Trophoblast cell (in vitro differentiated cells and primary cell): Measurements from ENCODE around the gene TTLL6. TPM values are rescaled to one million over a fixed set of nuclear protein-coding genes. Genes with fewer than 3 reads are reported as not detected.

Source experiments
- DNase-seq, 2 donors: peaks; one replicate each; pipeline ENCODE4 v3.0.0-alpha.2; 2016
- H2AFZ ChIP-seq: 2 replicates; pipeline ENCODE4 v1.6.1; 2013; ENCODE audit warnings: low read length, moderate library complexity, mild to moderate bottlenecking; ENCODE audit not compliant: insufficient read depth, poor library complexity
- H2AK5ac ChIP-seq: 2 replicates; pipeline ENCODE4 v1.6.1; 2013; ENCODE audit warnings: mild to moderate bottlenecking, low read length
- H2BK120ac ChIP-seq: 2 replicates; pipeline ENCODE4 v1.6.1; 2013; ENCODE audit warnings: low read length, mild to moderate bottlenecking, moderate library complexity; ENCODE audit not compliant: insufficient read depth, poor library complexity
- H2BK12ac ChIP-seq: 2 replicates; pipeline ENCODE4 v1.6.1; 2013; ENCODE audit warnings: mild to moderate bottlenecking, low read length, moderate library complexity
- H2BK5ac ChIP-seq: 2 replicates; pipeline ENCODE4 v1.6.1; 2013; ENCODE audit warnings: low read length, low read depth, moderate library complexity, mild to moderate bottlenecking; ENCODE audit not compliant: poor library complexity
- H3K14ac ChIP-seq: 2 replicates; pipeline ENCODE4 v1.6.1; 2013; ENCODE audit warnings: mild to moderate bottlenecking, low read length
- H3K18ac ChIP-seq: 2 replicates; pipeline ENCODE4 v1.6.1; 2013; ENCODE audit warnings: mild to moderate bottlenecking, low read length
- H3K23ac ChIP-seq: 2 replicates; pipeline ENCODE4 v1.6.1; 2013; ENCODE audit warnings: low read length
- H3K27ac ChIP-seq: 2 replicates; pipeline ENCODE4 v1.5.1; 2013; ENCODE audit warnings: low read depth, mild to moderate bottlenecking, inconsistent platforms, low read length, moderate library complexity
- H3K27me3 ChIP-seq: 2 replicates; pipeline ENCODE4 v1.6.1; 2013; ENCODE audit warnings: inconsistent platforms, mild to moderate bottlenecking, low read length, moderate library complexity; ENCODE audit not compliant: insufficient read depth
- H3K36me3 ChIP-seq, 2 experiments: 1 replicate in 1 of 2; 2 replicates in 1 of 2; pipeline ENCODE4 v1.6.1; 2013; ENCODE audit warnings: low read length in 2 of 2, mild to moderate bottlenecking in 2 of 2, moderate library complexity in 1 of 2; ENCODE audit not compliant: insufficient read depth in 2 of 2, control insufficient read depth in 1 of 2
- H3K4ac ChIP-seq: 2 replicates; pipeline ENCODE4 v1.6.1; 2013; ENCODE audit warnings: low read depth, mild to moderate bottlenecking, low read length, moderate library complexity
- H3K4me1 ChIP-seq, 2 experiments: 1 replicate in 1 of 2; 2 replicates in 1 of 2; pipeline ENCODE4 v1.6.1; 2013; ENCODE audit warnings: low read length in 2 of 2, mild to moderate bottlenecking in 2 of 2, moderate library complexity in 1 of 2; ENCODE audit not compliant: insufficient read depth in 2 of 2, control insufficient read depth in 1 of 2
- H3K4me2 ChIP-seq: 2 replicates; pipeline ENCODE4 v1.6.1; 2013; ENCODE audit warnings: inconsistent platforms, mild to moderate bottlenecking, low read length, moderate library complexity
- H3K4me3 ChIP-seq: 2 replicates; pipeline ENCODE4 v1.5.1; 2013; ENCODE audit warnings: mild to moderate bottlenecking, low read depth, low read length, inconsistent platforms
- H3K79me1 ChIP-seq: one replicate; pipeline ENCODE4 v1.6.1; 2013; ENCODE audit warnings: low read length
- H3K79me2 ChIP-seq: 2 replicates; pipeline ENCODE4 v1.6.1; 2013; ENCODE audit warnings: low read length, mild to moderate bottlenecking; ENCODE audit not compliant: control insufficient read depth, insufficient read depth, poor library complexity
- H3K9ac ChIP-seq: 2 replicates; pipeline ENCODE4 v1.6.1; 2013; ENCODE audit warnings: mild to moderate bottlenecking, low read length
- H3K9me3 ChIP-seq: 2 replicates; pipeline ENCODE4 v1.6.1; 2013; ENCODE audit warnings: low read depth, mild to moderate bottlenecking, control low read depth, inconsistent platforms, low read length; ENCODE audit not compliant: insufficient read depth
- H4K12ac ChIP-seq: 2 replicates; pipeline ENCODE4 v1.6.1; 2013; ENCODE audit warnings: low read depth, mild to moderate bottlenecking, low read length, moderate library complexity
- H4K8ac ChIP-seq: 2 replicates; pipeline ENCODE4 v1.6.1; 2013; ENCODE audit warnings: low read depth, mild to moderate bottlenecking, low read length, moderate library complexity
- H4K91ac ChIP-seq: one replicate; pipeline ENCODE4 v1.6.1; 2013; ENCODE audit warnings: low read depth, mild to moderate bottlenecking, low read length, moderate library complexity
- WGBS: extraction: QIAGEN DNeasy Blood & Tissue Kit; methylation state at CpG from one replicate; pipeline ENCODE4 v1.1.7; 2013; ENCODE audit warnings: missing lambda C conversion rate; ENCODE audit not compliant: insufficient read length, insufficient coverage; ENCODE audit errors: extremely low coverage; 5-methylcytosine and 5-hydroxymethylcytosine counted together
- polyA plus RNA-seq: library from polyadenylated mRNA; stranded (reverse); fragments of 200-250 nt; gene quantifications from 2 replicates; pipeline ENCODE4 v1.2.3, GENCODE V29; 2013

Gene TTLL6
- not detected in 2 replicates for polyA plus RNA-seq

GRCh38 chr17:48816774-48817590 lies at the start of gene TTLL6:
Gene TTLL6 (minus strand): TSS chr17:48817229. CDS start chr17:48817072, 157 bp downstream.
- H2BK12ac ChIP-seq = no peak within 1 kb of the TSS
- H4K91ac ChIP-seq = no peak within 1 kb of the TSS
- no peak within 1 kb of the TSS for H2BK5ac ChIP-seq
- no peak within 1 kb of the TSS for H3K27ac ChIP-seq
- H3K9me3 ChIP-seq = no peaks in the 10 kb centered on the region
- no peak within 1 kb of the TSS for H2BK120ac ChIP-seq
- no peak within 1 kb of the TSS for H2AFZ ChIP-seq
- no peaks in the 10 kb centered on the region for H3K36me3 ChIP-seq
- WGBS = no CpG with 5 or more reads among the region's 64 CpGs
- H3K23ac ChIP-seq = no peak within 1 kb of the TSS
- H3K4me2 ChIP-seq = peak within 1 kb of the TSS; percentile 77
- H3K79me2 ChIP-seq = no peaks in the 10 kb centered on the region
- H3K4ac ChIP-seq = no peak within 1 kb of the TSS
- H3K14ac ChIP-seq = no peak within 1 kb of the TSS
- H2AK5ac ChIP-seq = no peak within 1 kb of the TSS
- DNase-seq = peak; percentile 13 to 43
- no peak within 1 kb of the TSS for H3K9ac ChIP-seq
- no peak within 1 kb of the TSS for H3K18ac ChIP-seq
- H3K27me3 ChIP-seq = peaks cover 6% of the 10 kb centered on the region
- no peak within 1 kb of the TSS for H4K8ac ChIP-seq
- no peaks in the 10 kb centered on the region for H3K79me1 ChIP-seq
- H3K4me3 ChIP-seq = no peak within 1 kb of the TSS
- peaks cover 5 to 8% of the 10 kb centered on the region in 2 experiments for H3K4me1 ChIP-seq
- H4K12ac ChIP-seq = no peak within 1 kb of the TSS

GRCh38 chr17:48860456-48860855 lies 43.4 kb upstream of the TTLL6 start:
- H2BK5ac ChIP-seq = no peak overlapping the region
- H3K4ac ChIP-seq = no peak overlapping the region
- no peak overlapping the region for H3K4me2 ChIP-seq
- no peak overlapping the region for H3K4me3 ChIP-seq
- no peaks in the 10 kb centered on the region for H3K4me1 ChIP-seq
- H2AFZ ChIP-seq = no peak overlapping the region
- H4K12ac ChIP-seq = no peak overlapping the region
- no peak overlapping the region for H2AK5ac ChIP-seq
- no peak overlapping the region for H2BK12ac ChIP-seq
- no peak overlapping the region for H3K9ac ChIP-seq
- no peak overlapping the region for H4K91ac ChIP-seq
- no peak overlapping the region for H4K8ac ChIP-seq
- H2BK120ac ChIP-seq = no peak overlapping the region
- no peak overlapping the region for H3K14ac ChIP-seq
- H3K36me3 ChIP-seq = peaks cover 0 to 4% of the 10 kb centered on the region in 2 experiments
- no peak overlapping the region for H3K27ac ChIP-seq
- H3K27me3 ChIP-seq = no peaks in the 10 kb centered on the region
- H3K23ac ChIP-seq = no peak overlapping the region
- DNase-seq = no peak
- no peaks in the 10 kb centered on the region for H3K79me2 ChIP-seq
- no CpG with 5 or more reads among the region's 4 CpGs for WGBS
- H3K18ac ChIP-seq = no peak overlapping the region
- no peaks in the 10 kb centered on the region for H3K79me1 ChIP-seq
- H3K9me3 ChIP-seq = no peaks in the 10 kb centered on the region

GRCh38 chr17:48860034-48860433 lies 43.0 kb upstream of the TTLL6 start:
- H3K18ac ChIP-seq = no peak overlapping the region
- H3K79me1 ChIP-seq = no peaks in the 10 kb centered on the region
- H2BK5ac ChIP-seq = no peak overlapping the region
- H3K27ac ChIP-seq = no peak overlapping the region
- H2AK5ac ChIP-seq = no peak overlapping the region
- peaks cover 0 to 4% of the 10 kb centered on the region in 2 experiments for H3K36me3 ChIP-seq
- no peaks in the 10 kb centered on the region for H3K27me3 ChIP-seq
- H3K9ac ChIP-seq = no peak overlapping the region
- H4K91ac ChIP-seq = no peak overlapping the region
- no peak overlapping the region for H2AFZ ChIP-seq
- no peak overlapping the region for H3K4ac ChIP-seq
- no CpG with 5 or more reads among the region's 3 CpGs for WGBS
- H4K12ac ChIP-seq = no peak overlapping the region
- no peak overlapping the region for H2BK120ac ChIP-seq
- no peak overlapping the region for H4K8ac ChIP-seq
- H3K4me2 ChIP-seq = no peak overlapping the region
- DNase-seq = no peak
- no peaks in the 10 kb centered on the region for H3K79me2 ChIP-seq
- H3K4me1 ChIP-seq = no peaks in the 10 kb centered on the region
- no peak overlapping the region for H3K14ac ChIP-seq
- no peak overlapping the region for H3K4me3 ChIP-seq
- no peaks in the 10 kb centered on the region for H3K9me3 ChIP-seq
- H3K23ac ChIP-seq = no peak overlapping the region
- no peak overlapping the region for H2BK12ac ChIP-seq

- 100% methylated on average over 1 of the region's 3 CpGs for WGBS
- H3K9me3 ChIP-seq = no peaks in the 10 kb centered on the region
- no peak overlapping the region for H4K8ac ChIP-seq
- H4K91ac ChIP-seq = no peak overlapping the region
- no peaks in the 10 kb centered on the region for H3K79me2 ChIP-seq
- H3K4me3 ChIP-seq = no peak overlapping the region
- H3K23ac ChIP-seq = no peak overlapping the region
- no peak overlapping the region for H3K4me2 ChIP-seq
- no peak overlapping the region for H3K14ac ChIP-seq
- H3K4ac ChIP-seq = no peak overlapping the region
- H2AK5ac ChIP-seq = no peak overlapping the region
- no peaks in the 10 kb centered on the region for H3K79me1 ChIP-seq
- no peak overlapping the region for H2BK12ac ChIP-seq
- no peak overlapping the region for H3K18ac ChIP-seq
- no peak overlapping the region for H2BK120ac ChIP-seq
- no peak for DNase-seq
- no peaks in the 10 kb centered on the region for H3K4me1 ChIP-seq
- H3K36me3 ChIP-seq = peaks cover 0 to 2% of the 10 kb centered on the region in 2 experiments
- no peak overlapping the region for H4K12ac ChIP-seq
- H3K27ac ChIP-seq = no peak overlapping the region
- H3K9ac ChIP-seq = no peak overlapping the region
- H2AFZ ChIP-seq = no peak overlapping the region
- no peak overlapping the region for H2BK5ac ChIP-seq
- no peaks in the 10 kb centered on the region for H3K27me3 ChIP-seq
Observed at GRCh38 chr17:48856122-48856821, 39.2 kb upstream of the TTLL6 start.
